Measurements from ENCODE around the gene HDAC5. TPM values are rescaled to one million over a fixed set of nuclear protein-coding genes. Genes with fewer than 3 reads are reported as not detected.
A peak's percentile ranks its signal among the peaks of the same experiment; 100 is the strongest.
"Not testable (repeated sequence)": the region's sequence is repeated elsewhere in the genome, so short reads cannot be mapped to it uniquely, and the experiment has no call there.

Gene HDAC5
- total RNA-seq, 1 donor from 2014 or later = 52.1 TPM

- no peak for DNase-seq
Observed at GRCh38 chr17:44132275-44132821, 8.9 kb upstream of the HDAC5 start.

- DNase-seq = not testable (repeated sequence)
Observed at GRCh38 chr17:44131372-44131771, 7.9 kb upstream of the HDAC5 start.

- DNase-seq = no peak
Observed at GRCh38 chr17:44130693-44131349, 7.4 kb upstream of the HDAC5 start.

GRCh38 chr17:44128383-44128782 lies 4.9 kb upstream of the HDAC5 start:
- no peak for DNase-seq

- no peak for DNase-seq
Observed at GRCh38 chr17:44124118-44124438, 637 bp upstream of the HDAC5 start.

GRCh38 chr17:44122816-44123355 lies 555 bp downstream of the HDAC5 start:
- DNase-seq = no peak

- no peak for DNase-seq
Observed at GRCh38 chr17:44121997-44122815, 1.2 kb downstream of the HDAC5 start.

GRCh38 chr17:44120851-44121605 lies 2.4 kb downstream of the HDAC5 start:
- no peak for DNase-seq

- not testable (repeated sequence) for DNase-seq
Observed at GRCh38 chr17:44120281-44120680, 3.2 kb downstream of the HDAC5 start.

- no peak for DNase-seq
Observed at GRCh38 chr17:44119798-44120197, 3.6 kb downstream of the HDAC5 start.

- DNase-seq = no peak
Observed at GRCh38 chr17:44119062-44119461, 4.4 kb downstream of the HDAC5 start.

- no peak for DNase-seq
Observed at GRCh38 chr17:44118427-44119050, 4.9 kb downstream of the HDAC5 start.

GRCh38 chr17:44117351-44117750 lies 6.1 kb downstream of the HDAC5 start:
- DNase-seq = no peak

- DNase-seq = peak; percentile 74
Observed at GRCh38 chr17:44115585-44116415, 7.6 kb downstream of the HDAC5 start.

GRCh38 chr17:44113868-44114840 lies 9.3 kb downstream of the HDAC5 start:
- no peak for DNase-seq

GRCh38 chr17:44113382-44113781 lies 10.1 kb downstream of the HDAC5 start:
- no peak for DNase-seq

- no peak for DNase-seq
Observed at GRCh38 chr17:44112284-44113280, 10.9 kb downstream of the HDAC5 start.

- no peak for DNase-seq
Observed at GRCh38 chr17:44111777-44112176, 11.7 kb downstream of the HDAC5 start.

Measured in dermis blood vessel endothelial cell (primary cell).